ENCODE measurements around the gene PPARGC1A. TPM values are rescaled to one million over a fixed set of nuclear protein-coding genes. Genes with fewer than 3 reads are reported as not detected.
A peak's percentile ranks its signal among the peaks of the same experiment; 100 is the strongest.

The PPARGC1A gene
- total and polyA plus RNA-seq, 12 donors = 11.8 to 200 (median 102) TPM

DNA sequence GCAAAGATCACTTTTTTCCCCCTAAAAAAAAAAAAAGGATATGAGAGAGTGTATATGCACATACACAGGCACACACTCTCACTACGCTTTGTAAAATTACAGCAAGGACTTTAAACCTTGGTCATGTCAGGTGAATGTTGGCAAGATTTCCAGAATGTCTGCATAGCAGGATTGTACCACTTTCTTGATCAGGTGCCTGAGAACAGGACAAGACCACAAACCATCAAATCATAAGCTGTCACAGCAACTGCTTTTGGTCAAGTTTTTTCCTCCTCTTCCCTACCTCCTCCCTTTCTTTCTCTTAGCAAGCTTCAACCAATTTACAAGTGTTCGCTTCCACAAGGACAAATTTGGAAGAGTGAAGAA lies 15.3 kb downstream of the PPARGC1A start:
- Histone ChIP-seq H3K27me3 (no peaks in the 10 kb centered on the region), H3K36me3 (no peaks in the 10 kb centered on the region), H3K9me3 (no peaks in the 10 kb centered on the region), H3K4me3 (no peak overlapping the region), H3K4me1 (peaks cover 0 to 97% (median 34%) of the 10 kb centered on the region in 9 donors), H3K27ac (peak overlapping the region; percentile 5 to 84 (median 75))
- 52 to 73% methylated on average over 2 of the region's 2 CpGs for WGBS, 2 donors
- ATAC-seq (no peak), DNase-seq (no peak)
- intact Hi-C loops (cut with DNase I) = loop anchor here in 1 of 10 donors (10.0 kb wide), 1 partner anchor 370 kb away; no protein-coding TSS in a partner anchor
- TF ChIP-seq, protein P1, sequence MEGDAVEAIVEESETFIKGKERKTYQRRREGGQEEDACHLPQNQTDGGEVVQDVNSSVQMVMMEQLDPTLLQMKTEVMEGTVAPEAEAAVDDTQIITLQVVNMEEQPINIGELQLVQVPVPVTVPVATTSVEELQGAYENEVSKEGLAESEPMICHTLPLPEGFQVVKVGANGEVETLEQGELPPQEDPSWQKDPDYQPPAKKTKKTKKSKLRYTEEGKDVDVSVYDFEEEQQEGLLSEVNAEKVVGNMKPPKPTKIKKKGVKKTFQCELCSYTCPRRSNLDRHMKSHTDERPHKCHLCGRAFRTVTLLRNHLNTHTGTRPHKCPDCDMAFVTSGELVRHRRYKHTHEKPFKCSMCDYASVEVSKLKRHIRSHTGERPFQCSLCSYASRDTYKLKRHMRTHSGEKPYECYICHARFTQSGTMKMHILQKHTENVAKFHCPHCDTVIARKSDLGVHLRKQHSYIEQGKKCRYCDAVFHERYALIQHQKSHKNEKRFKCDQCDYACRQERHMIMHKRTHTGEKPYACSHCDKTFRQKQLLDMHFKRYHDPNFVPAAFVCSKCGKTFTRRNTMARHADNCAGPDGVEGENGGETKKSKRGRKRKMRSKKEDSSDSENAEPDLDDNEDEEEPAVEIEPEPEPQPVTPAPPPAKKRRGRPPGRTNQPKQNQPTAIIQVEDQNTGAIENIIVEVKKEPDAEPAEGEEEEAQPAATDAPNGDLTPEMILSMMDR (IDR thresholded peaks at IDR 0.05) = no peak

DNA sequence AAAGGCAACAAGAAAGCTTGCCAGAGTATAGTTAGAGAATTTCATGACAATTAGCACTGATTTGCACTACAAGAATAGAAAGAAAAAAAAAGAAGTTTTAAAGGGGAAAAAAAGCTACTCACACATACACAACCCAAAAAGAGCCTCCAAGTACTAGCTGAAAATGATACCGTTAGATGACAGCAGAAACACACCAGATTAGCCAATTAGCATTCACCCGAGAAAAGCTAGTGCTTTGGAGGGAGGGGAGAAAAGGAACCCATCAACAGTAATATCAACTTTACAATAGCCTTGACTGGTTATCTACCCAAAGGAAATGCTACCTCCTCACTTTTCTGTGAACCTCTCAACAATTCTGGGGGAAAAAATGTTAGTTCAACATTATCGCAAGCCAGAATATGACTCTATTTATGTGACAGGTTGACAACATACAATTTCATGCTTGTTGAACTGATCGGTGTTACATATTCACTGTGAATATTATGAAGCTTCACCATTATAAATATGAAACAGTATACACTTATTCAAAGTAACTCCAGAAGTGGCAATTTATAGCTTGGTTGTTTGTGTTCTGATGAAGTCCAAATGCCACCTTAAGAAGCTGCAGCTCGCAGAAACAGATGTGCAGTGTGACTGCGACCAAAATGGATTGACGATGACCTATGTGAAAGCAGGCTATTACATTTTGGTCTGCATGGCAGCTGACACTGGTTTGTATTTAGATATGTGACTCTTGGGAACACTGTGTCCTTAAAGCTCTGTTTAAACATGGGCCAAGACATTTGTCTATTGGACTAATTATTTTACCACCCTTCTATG lies 15.9 kb downstream of the PPARGC1A start:
- no peaks in the 10 kb centered on the region for H3K9me3 ChIP-seq
- no peak for DNase-seq
- H3K4me3 ChIP-seq = peak overlapping the region in 1 of 10 donors; percentile 20
- H3K27me3 ChIP-seq = no peaks in the 10 kb centered on the region
- H3K27ac ChIP-seq = peak overlapping the region in 9 of 10 donors; percentile 55 to 84 (median 76)
- ATAC-seq = peak in 7 of 8 donors; percentile 36 to 81 (median 69)
- WGBS, 2 donors = 40 to 44% methylated on average over 7 of the region's 7 CpGs
- intact Hi-C loops (cut with DNase I) = loop anchor here in 1 of 10 donors (10.0 kb wide), 1 partner anchor 371 kb away; no protein-coding TSS in a partner anchor
- TF ChIP-seq, protein P1 (IDR thresholded peaks at IDR 0.05) = no peak
- no peaks in the 10 kb centered on the region for H3K36me3 ChIP-seq
- H3K4me1 ChIP-seq = peaks cover 0 to 97% (median 33%) of the 10 kb centered on the region in 9 donors

DNA sequence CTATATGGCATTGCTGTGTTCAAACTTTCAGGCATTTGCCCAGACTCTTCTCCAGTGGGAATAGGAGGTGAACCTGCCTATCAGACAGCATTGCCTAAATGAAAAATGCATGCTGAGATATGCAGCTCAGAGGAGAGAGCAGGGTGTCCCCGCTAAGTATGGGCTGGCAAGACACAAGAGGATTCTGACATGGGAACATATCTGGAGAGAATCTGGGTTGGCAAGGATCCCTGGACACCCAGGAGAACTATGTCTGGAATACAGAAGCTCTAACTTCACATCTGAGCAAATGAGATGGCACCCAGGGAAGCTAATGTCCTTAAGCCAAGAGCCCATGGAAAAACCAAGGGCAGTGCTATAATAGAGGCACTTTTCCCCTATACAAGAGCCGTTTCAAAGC lies 18.4 kb downstream of the PPARGC1A start:
- Histone ChIP-seq H3K27me3 (no peaks in the 10 kb centered on the region), H3K4me1 (peaks cover 0 to 95% (median 40%) of the 10 kb centered on the region in 9 donors), H3K9me3 (no peaks in the 10 kb centered on the region), H3K4me3 (no peak overlapping the region), H3K27ac (peak overlapping the region; percentile 26 to 81 (median 75)), H3K36me3 (no peaks in the 10 kb centered on the region)
- WGBS, 2 donors = 42 to 54% methylated on average over 2 of the region's 2 CpGs
- TF ChIP-seq, protein P1 (IDR thresholded peaks at IDR 0.05) = no peak
- intact Hi-C loops (cut with DNase I) = loop anchor here in 1 of 10 donors (10.0 kb wide), 1 partner anchor 373 kb away; no protein-coding TSS in a partner anchor
- DNase-seq (no peak), ATAC-seq (peak in 3 of 8 donors; percentile 18 to 49 (median 39))

DNA sequence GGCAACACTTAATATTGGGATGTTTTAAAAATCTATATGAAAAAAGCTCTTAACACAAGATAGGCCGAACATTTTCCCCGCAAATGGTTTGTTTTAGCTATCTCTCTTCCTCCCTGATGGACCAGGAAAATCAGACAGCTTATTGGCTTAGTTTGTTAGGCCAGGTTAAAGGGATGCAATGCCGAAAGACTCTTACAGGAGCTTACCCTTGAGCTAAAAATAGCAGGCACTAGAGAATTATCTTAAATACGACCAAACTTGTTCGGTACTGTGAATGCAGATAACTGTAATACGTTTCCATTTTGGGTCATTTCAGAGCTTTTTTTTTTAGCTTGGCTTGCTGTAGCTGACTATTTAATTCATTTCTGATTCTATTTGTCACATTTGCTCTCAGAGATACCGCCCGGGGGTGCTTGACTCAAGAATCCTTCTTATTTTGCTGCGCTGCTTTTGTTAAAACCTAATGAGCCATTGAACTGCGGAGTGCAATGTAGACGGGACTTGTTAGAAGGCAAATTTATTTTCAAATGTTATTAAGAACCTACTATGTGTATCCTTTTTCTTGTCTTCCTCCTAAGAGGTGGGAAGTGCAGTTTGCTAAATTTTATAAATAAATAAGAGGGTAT lies 23.3 kb downstream of the PPARGC1A start:
- TF ChIP-seq, protein P1 (IDR thresholded peaks at IDR 0.05) = no peak
- WGBS, 2 donors = 29 to 53% methylated on average over 11 of the region's 11 CpGs
- Histone ChIP-seq H3K27me3 (no peaks in the 10 kb centered on the region), H3K27ac (peak overlapping the region in 9 of 10 donors; percentile 41 to 82 (median 75)), H3K9me3 (no peaks in the 10 kb centered on the region), H3K4me1 (peaks cover 0 to 94% (median 20%) of the 10 kb centered on the region in 9 donors), H3K36me3 (no peaks in the 10 kb centered on the region), H3K4me3 (no peak overlapping the region)
- intact Hi-C loops (cut with DNase I) = no loop called here
- DNase-seq = no peak
- ATAC-seq = peak; percentile 38 to 83 (median 66)
